Measurements from ENCODE around the gene CD22. TPM values are rescaled to one million over a fixed set of nuclear protein-coding genes. Genes with fewer than 3 reads are reported as not detected.

CD22 gene
- total RNA-seq, 1 experiment from 2014 or later, result not detected

DNA sequence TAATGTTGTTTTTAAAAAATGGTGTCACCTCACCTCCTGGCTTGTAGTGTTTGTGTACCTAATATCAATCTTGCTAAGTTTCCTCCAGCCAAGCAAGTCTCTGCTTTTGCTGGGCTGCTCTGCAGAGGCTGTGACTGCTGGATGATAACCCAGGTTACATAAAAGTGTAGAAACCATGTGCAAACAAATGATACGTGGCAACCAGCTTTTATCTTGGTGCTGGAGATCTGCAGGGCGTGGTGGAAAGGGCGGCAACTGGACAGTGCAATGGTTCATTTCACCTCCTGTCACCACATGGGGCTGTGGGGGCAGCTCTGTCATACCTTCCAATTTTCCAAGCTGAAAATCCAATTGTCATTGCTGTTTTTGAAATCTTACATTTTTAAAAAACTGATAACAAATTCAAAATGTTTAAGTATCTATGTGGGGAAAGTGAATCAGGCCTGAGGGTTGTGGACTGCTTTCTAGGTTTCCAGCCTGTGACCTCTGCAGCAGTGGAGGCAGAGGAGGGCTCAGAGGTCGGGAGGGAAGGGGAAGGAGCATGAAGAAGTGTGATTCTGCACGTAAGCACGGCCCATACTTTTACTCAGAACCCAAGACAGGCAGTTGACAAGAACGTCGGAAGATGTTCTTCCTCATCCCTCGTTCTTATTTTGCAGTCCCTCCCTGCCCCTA, 51.6 kb downstream of the CD22 start:
- peaks cover 20% of the 10 kb centered on the region for H3K9me3 ChIP-seq (ENCODE audit: control insufficient read depth, low read depth, low read length)
- TF ChIP-seq, protein P1, sequence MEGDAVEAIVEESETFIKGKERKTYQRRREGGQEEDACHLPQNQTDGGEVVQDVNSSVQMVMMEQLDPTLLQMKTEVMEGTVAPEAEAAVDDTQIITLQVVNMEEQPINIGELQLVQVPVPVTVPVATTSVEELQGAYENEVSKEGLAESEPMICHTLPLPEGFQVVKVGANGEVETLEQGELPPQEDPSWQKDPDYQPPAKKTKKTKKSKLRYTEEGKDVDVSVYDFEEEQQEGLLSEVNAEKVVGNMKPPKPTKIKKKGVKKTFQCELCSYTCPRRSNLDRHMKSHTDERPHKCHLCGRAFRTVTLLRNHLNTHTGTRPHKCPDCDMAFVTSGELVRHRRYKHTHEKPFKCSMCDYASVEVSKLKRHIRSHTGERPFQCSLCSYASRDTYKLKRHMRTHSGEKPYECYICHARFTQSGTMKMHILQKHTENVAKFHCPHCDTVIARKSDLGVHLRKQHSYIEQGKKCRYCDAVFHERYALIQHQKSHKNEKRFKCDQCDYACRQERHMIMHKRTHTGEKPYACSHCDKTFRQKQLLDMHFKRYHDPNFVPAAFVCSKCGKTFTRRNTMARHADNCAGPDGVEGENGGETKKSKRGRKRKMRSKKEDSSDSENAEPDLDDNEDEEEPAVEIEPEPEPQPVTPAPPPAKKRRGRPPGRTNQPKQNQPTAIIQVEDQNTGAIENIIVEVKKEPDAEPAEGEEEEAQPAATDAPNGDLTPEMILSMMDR (conservative IDR thresholded peaks at IDR 0.05), result no peak
- Mint-ChIP-seq H3K4me3 (no peak overlapping the region), H3K9me3 (peaks cover 38 to 43% of the 10 kb centered on the region in 2 experiments), H3K27me3 (ENCODE audit: low read depth) (peaks cover 39% of the 10 kb centered on the region), H3K4me1 (peaks cover 18% of the 10 kb centered on the region in 2 experiments), H3K36me3 (ENCODE audit: insufficient read depth in 1 of 3, low read depth in 3 of 3) (peaks cover 2 to 5% (median 4%) of the 10 kb centered on the region in 3 experiments; a peak in 4 of 7 replicates), H3K27ac (no peak overlapping the region)
- H4K20me1 ChIP-seq (ENCODE audit: control insufficient read depth, insufficient read depth, insufficient read length), result no peaks in the 10 kb centered on the region
- no peak overlapping the region for H3K27ac ChIP-seq (ENCODE audit: insufficient read length, low read depth, low read length)
- H3K27me3 ChIP-seq (ENCODE audit: insufficient read depth, low read length), result no peaks in the 10 kb centered on the region
- no peak overlapping the region for H2BK120ac ChIP-seq (ENCODE audit: low read depth, low read length, poor library complexity, severe bottlenecking)
- H2AFZ ChIP-seq (ENCODE audit: low read length), result no peak overlapping the region
- H4K91ac ChIP-seq (ENCODE audit: insufficient read length, low read depth, low read length), result no peak overlapping the region
- H3K56ac ChIP-seq (ENCODE audit: insufficient read length, low read depth, low read length), result no peak overlapping the region
- no peak for DNase-seq
- H4K5ac ChIP-seq (ENCODE audit: insufficient read length, low read depth, low read length), result no peak overlapping the region
- H2BK15ac ChIP-seq (ENCODE audit: low read depth, low read length), result no peak overlapping the region
- no peak overlapping the region for H2BK5ac ChIP-seq (ENCODE audit: insufficient read length, low read length)
- H3K79me2 ChIP-seq (ENCODE audit: insufficient read depth, low read length), result no peaks in the 10 kb centered on the region
- H3K14ac ChIP-seq (ENCODE audit: insufficient read depth, low read length), result no peak overlapping the region
- whole genome bisulfite sequencing (ENCODE audit: extremely low coverage, insufficient read length, low lambda C conversion rate), result no CpG with 5 or more reads among the region's 9 CpGs
- H3K79me1 ChIP-seq (ENCODE audit: insufficient read depth, low read depth, low read length, poor library complexity, severe bottlenecking), result no peaks in the 10 kb centered on the region
- H2BK12ac ChIP-seq (ENCODE audit: insufficient read length, low read depth, low read length), result no peak overlapping the region
- H3K9ac ChIP-seq (ENCODE audit: extremely low read depth, insufficient read length, low read length), result no peak overlapping the region
- H4K8ac ChIP-seq (replicated peaks; ENCODE audit: insufficient read length, low read depth, low read length), result no peak overlapping the region
- H3K4me2 ChIP-seq (ENCODE audit: insufficient read depth, insufficient read length, low read length), result no peak overlapping the region
- no peak overlapping the region for H2AK5ac ChIP-seq (ENCODE audit: insufficient read length, low read length)
- H3K23me2 ChIP-seq (ENCODE audit: insufficient read length, low read depth, low read length, poor library complexity, severe bottlenecking), result no peaks in the 10 kb centered on the region
- no peak overlapping the region for H3K23ac ChIP-seq (ENCODE audit: insufficient read length, low read depth, low read length)
- H3K4me1 ChIP-seq (ENCODE audit: insufficient read depth, low read length), result 0 out of 2 replicates have a peak, but pooled peaks cover 2% of the 10 kb centered on the region
- no peak overlapping the region for H3K18ac ChIP-seq (ENCODE audit: insufficient read length, low read depth, low read length)
- no peak overlapping the region for H3K4ac ChIP-seq (ENCODE audit: low read depth, low read length)
- no peak overlapping the region for H2BK20ac ChIP-seq (ENCODE audit: low read depth, low read length, poor library complexity, severe bottlenecking)
- H3T11ph ChIP-seq (ENCODE audit: low read length), result no peak overlapping the region

Data from H9 (cell line).